Fibroblast of pulmonary artery (primary cell): ENCODE measurements around the gene PINK1.

Experiments used
- DNase-seq: peaks from one replicate; pipeline ENCODE4 v3.0.0-alpha.2; 2010; ENCODE audit warnings: low read depth
- H3K4me3 ChIP-seq: replicated peaks from 2 replicates; pipeline ENCODE4 v1.5.1; 2011; ENCODE audit warnings: low read depth, mild to moderate bottlenecking, control low read depth, low read length, moderate library complexity
- TF ChIP-seq, protein P1 (sequence below): IDR thresholded peaks from 2 replicates; pipeline ENCODE4 v1.5.1; 2011; ENCODE audit warnings: mild to moderate bottlenecking, control low read depth, low read length, inconsistent platforms; ENCODE audit errors: missing control alignments

PINK1 gene

DNA sequence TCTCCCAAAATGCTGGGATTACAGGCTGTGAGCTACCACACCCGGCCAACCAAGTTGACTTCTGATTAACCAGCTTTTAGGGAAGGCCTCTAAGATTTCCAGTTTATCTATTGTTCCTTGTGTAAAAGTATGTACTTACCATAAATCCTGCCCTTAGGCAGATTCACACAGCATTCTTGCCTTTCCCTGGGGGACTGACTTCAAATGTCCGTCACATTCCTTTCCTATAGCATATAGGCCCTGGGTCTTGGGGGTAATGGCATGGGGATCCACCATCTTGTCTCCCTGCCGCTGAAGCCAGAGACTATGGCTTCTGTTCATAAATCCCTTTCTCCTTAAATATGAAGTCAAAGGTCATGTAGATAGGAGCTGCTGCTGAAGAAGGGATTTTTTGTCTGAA lies 872 bp upstream of the PINK1 start:
- no peak overlapping the region for H3K4me3 ChIP-seq
- DNase-seq = no peak
- TF ChIP-seq, protein P1, sequence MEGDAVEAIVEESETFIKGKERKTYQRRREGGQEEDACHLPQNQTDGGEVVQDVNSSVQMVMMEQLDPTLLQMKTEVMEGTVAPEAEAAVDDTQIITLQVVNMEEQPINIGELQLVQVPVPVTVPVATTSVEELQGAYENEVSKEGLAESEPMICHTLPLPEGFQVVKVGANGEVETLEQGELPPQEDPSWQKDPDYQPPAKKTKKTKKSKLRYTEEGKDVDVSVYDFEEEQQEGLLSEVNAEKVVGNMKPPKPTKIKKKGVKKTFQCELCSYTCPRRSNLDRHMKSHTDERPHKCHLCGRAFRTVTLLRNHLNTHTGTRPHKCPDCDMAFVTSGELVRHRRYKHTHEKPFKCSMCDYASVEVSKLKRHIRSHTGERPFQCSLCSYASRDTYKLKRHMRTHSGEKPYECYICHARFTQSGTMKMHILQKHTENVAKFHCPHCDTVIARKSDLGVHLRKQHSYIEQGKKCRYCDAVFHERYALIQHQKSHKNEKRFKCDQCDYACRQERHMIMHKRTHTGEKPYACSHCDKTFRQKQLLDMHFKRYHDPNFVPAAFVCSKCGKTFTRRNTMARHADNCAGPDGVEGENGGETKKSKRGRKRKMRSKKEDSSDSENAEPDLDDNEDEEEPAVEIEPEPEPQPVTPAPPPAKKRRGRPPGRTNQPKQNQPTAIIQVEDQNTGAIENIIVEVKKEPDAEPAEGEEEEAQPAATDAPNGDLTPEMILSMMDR = no peak

DNA sequence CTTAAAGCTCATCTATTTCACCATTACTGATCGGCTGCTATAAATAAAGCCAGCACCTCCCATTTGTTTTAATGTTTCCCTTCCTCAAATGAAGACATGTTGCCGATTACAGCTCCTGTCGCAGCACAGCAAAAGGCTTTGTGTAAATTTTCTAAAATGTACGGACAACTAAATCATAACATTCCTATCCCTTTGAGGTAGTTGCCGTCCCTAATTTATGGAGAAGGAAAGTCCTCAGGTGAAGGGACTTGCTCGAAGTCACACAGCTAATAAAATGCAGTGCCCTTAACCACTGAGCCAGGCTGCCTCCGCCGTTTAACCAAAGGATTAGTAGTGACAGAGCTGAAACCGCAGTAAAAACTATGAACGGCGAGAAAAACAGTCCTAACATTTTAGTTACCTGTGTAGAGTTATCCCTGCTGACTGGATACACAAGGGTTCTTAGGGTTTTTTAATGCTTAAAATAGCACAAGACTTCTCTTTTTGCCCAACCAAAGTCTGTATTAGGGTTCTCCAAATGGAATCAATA lies 871 bp downstream of the PINK1 start:
- DNase-seq = no peak
- H3K4me3 ChIP-seq = peak overlapping the region; percentile 58
- TF ChIP-seq, protein P1 = no peak

DNA sequence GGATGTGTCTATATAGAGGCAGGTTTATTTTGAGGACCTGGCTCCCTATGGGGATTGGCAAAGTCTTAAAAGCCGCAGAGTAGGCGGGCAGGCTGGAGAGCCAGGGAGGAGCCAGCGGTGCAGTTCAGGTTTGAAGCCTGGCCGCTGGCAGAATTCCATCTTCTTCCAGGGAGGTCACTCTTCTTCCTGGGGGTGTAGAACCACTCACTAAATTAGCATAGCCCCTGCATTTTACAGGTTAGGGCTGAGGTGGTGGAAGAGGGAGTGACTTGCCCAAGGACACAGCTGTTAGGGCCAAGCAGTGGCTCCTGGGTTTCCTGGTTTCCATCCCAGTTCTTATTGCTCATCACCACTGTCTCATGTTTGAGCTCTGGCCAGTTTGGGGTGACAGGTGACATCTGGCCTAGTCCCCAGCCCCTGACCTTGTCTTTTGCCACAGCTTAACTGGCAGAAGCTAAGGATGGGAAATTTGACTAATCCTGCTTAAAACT lies 1.4 kb downstream of the PINK1 start:
- TF ChIP-seq, protein P1 = no peak
- H3K4me3 ChIP-seq = peak overlapping the region; percentile 58
- DNase-seq = peak; percentile 39

DNA sequence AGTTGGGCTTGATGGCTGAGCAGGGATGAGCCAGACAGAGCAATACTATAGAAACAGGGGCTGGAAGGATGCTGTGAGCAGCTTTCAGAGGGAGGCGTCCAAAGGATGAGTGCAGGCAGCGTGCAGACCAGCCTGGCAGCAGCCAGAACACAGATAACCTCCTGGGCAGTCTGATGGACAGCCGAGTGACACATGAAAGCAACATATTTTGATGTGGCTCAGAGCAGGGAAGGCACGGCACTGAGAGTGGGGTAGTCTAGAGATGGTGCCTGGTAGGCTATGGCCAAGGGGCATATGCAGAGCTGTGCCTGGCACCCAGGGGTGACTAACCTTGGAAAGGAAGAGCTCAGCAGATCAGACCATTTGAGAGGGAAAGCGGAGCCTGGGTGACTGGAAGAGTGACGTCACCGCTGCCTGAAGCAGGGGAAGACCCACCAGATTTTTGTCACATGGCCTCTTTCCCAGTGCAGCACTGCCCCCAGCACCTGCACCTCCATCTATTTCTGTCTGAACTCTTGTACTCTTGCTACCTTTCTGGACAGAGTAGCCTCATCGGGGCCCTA lies 3.6 kb downstream of the PINK1 start:
- DNase-seq = no peak
- H3K4me3 ChIP-seq = no peak overlapping the region
- TF ChIP-seq, protein P1 = no peak

DNA sequence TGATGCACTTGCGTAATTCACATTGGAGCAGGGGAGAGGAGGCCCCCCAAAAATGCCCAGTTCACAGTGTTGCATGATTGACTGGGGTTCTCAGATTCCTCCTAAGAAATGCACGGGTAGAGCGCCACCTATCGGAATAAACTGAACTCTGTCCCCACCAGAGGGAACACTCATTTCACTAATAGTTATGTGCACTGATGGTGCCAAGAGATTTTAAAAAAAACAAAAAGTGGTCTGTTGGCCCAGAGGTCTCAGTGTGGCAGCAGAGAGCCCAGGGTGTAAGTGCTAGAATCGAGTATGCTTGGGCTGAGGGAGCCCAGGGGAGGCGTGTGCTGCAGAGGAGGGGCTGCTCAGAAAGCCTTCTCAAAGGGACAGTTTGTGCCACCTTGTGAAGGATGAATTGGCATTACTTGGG lies 6.9 kb downstream of the PINK1 start:
- no peak overlapping the region for H3K4me3 ChIP-seq
- TF ChIP-seq, protein P1 = peak; percentile 77
- DNase-seq = peak; percentile 69

DNA sequence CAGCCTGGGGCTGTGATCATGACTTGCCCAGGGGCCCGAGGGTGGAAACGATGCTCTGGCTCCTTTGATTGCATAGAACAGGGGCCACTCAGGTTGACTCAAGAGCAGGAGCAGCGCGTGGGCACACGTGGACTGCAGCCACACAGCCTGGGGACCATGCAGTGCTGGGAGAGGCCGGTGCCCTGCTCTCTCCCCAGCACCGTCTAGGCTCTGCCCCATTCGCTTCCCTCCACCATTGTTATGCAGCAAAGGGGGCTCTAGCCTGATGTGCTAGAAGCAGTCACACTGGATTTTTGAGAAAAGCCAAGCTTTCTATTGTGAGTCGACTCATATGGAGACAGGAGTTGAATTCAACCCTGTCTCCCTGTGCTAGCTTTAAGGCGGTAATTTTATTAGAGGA lies 8.7 kb downstream of the PINK1 start:
- no peak overlapping the region for H3K4me3 ChIP-seq
- TF ChIP-seq, protein P1 = no peak
- no peak for DNase-seq

DNA sequence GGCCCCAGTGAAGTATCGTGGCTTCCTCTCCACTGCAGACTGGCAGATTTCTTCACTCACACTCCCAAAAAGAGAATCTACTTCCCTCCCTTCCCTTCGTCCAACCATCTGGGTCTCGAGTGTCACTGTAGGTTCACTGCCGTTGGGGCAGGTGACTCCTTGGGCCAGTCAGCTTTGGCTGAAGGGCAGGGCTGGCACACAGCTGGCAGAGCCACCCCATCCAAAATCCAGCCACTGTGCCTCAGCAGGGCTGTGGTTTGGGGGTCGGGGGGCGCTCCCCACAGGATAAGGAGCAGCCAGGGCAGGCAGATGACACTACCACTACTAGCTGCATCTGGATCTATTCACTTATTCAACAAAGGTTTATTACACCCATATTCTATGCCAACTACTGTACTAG lies 9.8 kb downstream of the PINK1 start:
- no peak for DNase-seq
- no peak overlapping the region for H3K4me3 ChIP-seq
- TF ChIP-seq, protein P1 = no peak
